HG03025 (cell line): Measurements from ENCODE around the gene BAIAP2.

Experiments
- ATAC-seq: cut with Tn5 transposase; IDR thresholded peaks from one replicate; pipeline ENCODE4 v1.9.1; 2021; ENCODE audit warnings: mild to moderate bottlenecking, moderate library complexity; ENCODE audit not compliant: unreplicated experiment, low FRiP score

The BAIAP2 gene

GRCh38 chr17:81164371-81165245 lies 129.7 kb downstream of the BAIAP2 start:
- no peak for ATAC-seq

- no peak for ATAC-seq
Observed at GRCh38 chr17:81165246-81166032, 130.5 kb downstream of the BAIAP2 start, which contains the start of gene PVALEF. PVALEF (plus strand) TSS chr17:81165507; CDS start chr17:81181227, 15,720 bp downstream.

GRCh38 chr17:81166033-81166492 lies 131.1 kb downstream of the BAIAP2 start, which contains the start of gene AATK:
AATK (minus strand) TSS chr17:81166221; CDS start chr17:81165992, 229 bp downstream.
- ATAC-seq, result no peak
